GM12878 (cell line): Measurements from ENCODE around the gene ERI2. TPM values are rescaled to one million over a fixed set of nuclear protein-coding genes. Genes with fewer than 3 reads are reported as not detected.

Experiments
- ATAC-seq: fragments of 200-7000 bp; cut with Tn5 transposase; 3 replicates; pipeline ENCODE4 v1.9.1; 2020; ENCODE audit warnings: mild to moderate bottlenecking, moderate library complexity
- BruUV-seq: library from RNA; stranded (reverse); fragments of 400-500 nt; replicated peaks from 2 replicates; lab custom pipeline; 2021; lab: Mats Ljungman, UMichigan
- CTCF ChIA-PET: fragments of 300-600 bp; sonication (Branson Sonifier 250); formaldehyde crosslinking; extraction: SDS; loops from one replicate; lab custom pipeline; 2021; ENCODE audit warnings: inconsistent platforms; lab: Yijun Ruan, JAX
- POLR2A ChIA-PET: fragments of 350-600 bp; formaldehyde crosslinking; extraction: SDS; loops from one replicate; lab custom pipeline; 2021; ENCODE audit warnings: inconsistent platforms; lab: Charles Lee
- RAD21 ChIA-PET: fragments of 300-600 bp; sonication (Branson Sonifier 250); formaldehyde crosslinking; loops from one replicate; lab custom pipeline; 2023; ENCODE audit warnings: antibody characterized with exemption; ENCODE audit not compliant: unreplicated experiment; lab: Charles Lee
- SMC1A ChIA-PET: fragments of 300-600 bp; sonication (Branson Sonifier 250); formaldehyde crosslinking; loops from one replicate; lab custom pipeline; 2023; ENCODE audit not compliant: unreplicated experiment, uncharacterized antibody; lab: Charles Lee
- DNase-seq: peaks from one replicate; pipeline ENCODE4 v3.0.0-alpha.2; 2011; ENCODE audit warnings: low read depth, low spot score
- FAIRE-seq: peaks from 3 replicates; lab custom pipeline; 2011; peaks lifted over from hg19 to GRCh38; lab: Jason Lieb, UNC
- H2AFZ ChIP-seq: 2 replicates; pipeline ENCODE4 v1.6.0; 2011; ENCODE audit warnings: low read depth, low read length, control low read depth; ENCODE audit not compliant: control insufficient read depth
- H3K27ac ChIP-seq: 2 replicates; pipeline ENCODE4 v1.5.1; 2011; ENCODE audit warnings: control low read depth; ENCODE audit not compliant: control insufficient read depth, insufficient read depth
- H3K27me3 ChIP-seq, 2 experiments: replicated peaks in 1 of 2; 2 replicates each; pipeline versions ENCODE4 v1.6.0 to v1.6.1; 2011; ENCODE audit warnings: low read length in 1 of 2; ENCODE audit not compliant: control insufficient read depth in 2 of 2, insufficient read depth in 2 of 2
- H3K36me3 ChIP-seq, 2 experiments: 2 replicates each; pipeline ENCODE4 v1.5.1; 2011; ENCODE audit warnings: low read length in 1 of 2; ENCODE audit not compliant: control insufficient read depth in 2 of 2, insufficient read depth in 2 of 2
- H3K4me1 ChIP-seq: 2 replicates; pipeline ENCODE4 v1.6.1; 2011; ENCODE audit warnings: mild to moderate bottlenecking, low read length, moderate library complexity, mixed read lengths; ENCODE audit not compliant: control insufficient read depth, insufficient read depth
- H3K4me2 ChIP-seq: 2 replicates; pipeline ENCODE4 v1.6.0; 2011; ENCODE audit warnings: control low read depth; ENCODE audit not compliant: control insufficient read depth, insufficient read depth
- H3K4me3 ChIP-seq: fragments of 200-600 bp; sonication (generic); 2 replicates; pipeline ENCODE4 v1.5.1; 2016
- H3K79me2 ChIP-seq: 2 replicates; pipeline ENCODE4 v1.6.0; 2011; ENCODE audit warnings: low read length; ENCODE audit not compliant: control insufficient read depth, insufficient read depth
- H3K9ac ChIP-seq: 2 replicates; pipeline ENCODE4 v1.8.0; 2011; ENCODE audit warnings: low read length, control low read depth, mixed read lengths; ENCODE audit not compliant: control insufficient read depth, insufficient read depth
- H3K9me3 ChIP-seq: replicated peaks from 3 replicates; pipeline ENCODE4 v1.5.1; 2011; ENCODE audit warnings: mild to moderate bottlenecking, low read length; ENCODE audit not compliant: control insufficient read depth, insufficient read depth
- H4K20me1 ChIP-seq: 2 replicates; pipeline ENCODE4 v1.6.0; 2011; ENCODE audit not compliant: control insufficient read depth, insufficient read depth
- KDM1A ChIP-seq: fragments of 200-600 bp; sonication (generic); IDR thresholded peaks from 2 replicates; pipeline ENCODE4 v1.6.1; 2016; ENCODE audit warnings: borderline replicate concordance
- KLF5 ChIP-seq: fragments of 450-650 bp; IDR thresholded peaks from 2 replicates; pipeline ENCODE4 v1.6.1; 2014; ENCODE audit warnings: mild to moderate bottlenecking; ENCODE audit not compliant: partially characterized antibody
- MYC ChIP-seq: IDR thresholded peaks from 2 replicates; pipeline ENCODE4 v1.6.1; 2011; ENCODE audit warnings: mild to moderate bottlenecking, low read length, moderate library complexity, inconsistent platforms; ENCODE audit not compliant: insufficient read depth, insufficient replicate concordance, insufficient read length, severe bottlenecking
- SP1 ChIP-seq: IDR thresholded peaks from one replicate; pipeline ENCODE4 v1.6.1; 2011; ENCODE audit warnings: low read depth, low read length
- WGBS: methylation state at CpG from one replicate; pipeline ENCODE4 v1.1.6; 2016; ENCODE audit warnings: low lambda C conversion rate; ENCODE audit not compliant: insufficient replicate concordance, insufficient coverage; ENCODE audit errors: missing lambda C conversion rate; 5-methylcytosine and 5-hydroxymethylcytosine counted together
- in situ Hi-C: fragments of 300-500 bp; cut with MboI; formaldehyde crosslinking; loops from 9 replicates; pipeline ENCODE4 v1.14.3; 2018; ENCODE audit warnings: mixed read lengths
- intact Hi-C: fragments of 100-400 bp; cut with micrococcal nuclease; formaldehyde crosslinking; loops from one replicate; pipeline ENCODE4 v1.14.2; 2022; ENCODE audit not compliant: unreplicated experiment
- polyA plus RNA-seq, 11 experiments: library from polyadenylated mRNA; depleted of rRNA in 4 of 11; unstranded in 6 of 11; stranded (reverse) in 5 of 11; fragments of >200 nt; fragmentation: Nextera tagmentation in 4 of 11; fragmentation: Illumina TruSeq in 1 of 11; extraction: Ambion mirVana in 4 of 11; extraction: Trizol in 1 of 11; gene quantifications; 1 replicate in 1 of 11; 2 replicates in 10 of 11; pipeline versions ENCODE4 v1.2.1 to v1.2.3, GENCODE V29; 2011 to 2016; ENCODE audit warnings: inconsistent platforms in 2 of 11, missing spikeins in 2 of 11, low read depth in 1 of 11
- total RNA-seq, 4 experiments: library from RNA; depleted of rRNA in 3 of 4; stranded (reverse); fragments of >200 nt in 3 of 4; fragmentation: Illumina TruSeq in 1 of 4; extraction: Trizol in 1 of 4; gene quantifications; 2 replicates each; pipeline versions ENCODE4 v1.2.1 to v1.2.3, GENCODE V29; 2013 to 2021
- TF ChIP-seq, protein P1 (sequence below): fragments of 150-350 bp; IDR thresholded peaks from 2 replicates; pipeline ENCODE4 v1.6.1; 2016; ENCODE audit warnings: low read depth, low read length
- TF ChIP-seq, protein P2 (sequence below): IDR thresholded peaks from 2 replicates; pipeline ENCODE4 v1.6.1; 2011; ENCODE audit warnings: borderline replicate concordance, low read depth, mild to moderate bottlenecking, moderate library complexity, low read length; ENCODE audit not compliant: insufficient read depth, poor library complexity, severe bottlenecking

ERI2 gene
- total and polyA plus RNA-seq, 10 of the 15 experiments (the other 5 are each of a cell fraction or from before 2014, with no cell fraction given): 7.7 to 35.5 (median 19.2) TPM

DNA sequence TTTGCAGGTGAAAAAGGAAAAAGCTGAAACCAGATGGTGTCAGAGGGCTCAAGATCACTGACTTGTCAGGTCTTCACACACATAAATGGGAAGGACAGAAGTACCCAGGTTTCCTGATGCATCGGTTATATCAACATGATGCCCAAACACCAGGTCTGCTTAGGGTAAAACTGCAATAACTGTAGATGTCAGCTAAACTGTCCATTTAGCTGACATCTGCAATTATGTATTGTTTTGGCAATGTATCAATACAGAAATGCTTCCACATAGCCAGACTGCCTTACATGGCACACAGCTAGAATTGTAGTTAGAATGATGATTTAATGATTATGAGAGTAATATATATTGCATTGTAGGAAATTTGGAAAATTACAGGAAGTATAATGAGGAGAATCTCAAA is 37.5 kb downstream of the ERI2 start:
- DNase-seq (no peak), FAIRE-seq (no peak), ATAC-seq (no peak)
- Histone ChIP-seq H3K79me2 (no peaks in the 10 kb centered on the region), H3K9ac (no peak overlapping the region), H3K4me3 (no peak overlapping the region), H3K36me3 (no peaks in the 10 kb centered on the region), H3K27ac (no peak overlapping the region), H2AFZ (no peak overlapping the region), H3K27me3 (no peaks in the 10 kb centered on the region), H3K9me3 (no peaks in the 10 kb centered on the region), H4K20me1 (no peaks in the 10 kb centered on the region), H3K4me2 (no peak overlapping the region), H3K4me1 (peaks cover 2% of the 10 kb centered on the region; the same call in 1 of the 2 replicates)
- RAD21 ChIA-PET: no interaction called here
- intact Hi-C loops: no loop called here
- POLR2A ChIA-PET: no interaction called here
- in situ Hi-C loops: no loop called here
- BruUV-seq: no TSS peak
- SMC1A ChIA-PET: no interaction called here
- TF ChIP-seq KDM1A (no peak), SP1 (no peak), MYC (no peak), KLF5 (no peak)
- TF ChIP-seq, protein P1, sequence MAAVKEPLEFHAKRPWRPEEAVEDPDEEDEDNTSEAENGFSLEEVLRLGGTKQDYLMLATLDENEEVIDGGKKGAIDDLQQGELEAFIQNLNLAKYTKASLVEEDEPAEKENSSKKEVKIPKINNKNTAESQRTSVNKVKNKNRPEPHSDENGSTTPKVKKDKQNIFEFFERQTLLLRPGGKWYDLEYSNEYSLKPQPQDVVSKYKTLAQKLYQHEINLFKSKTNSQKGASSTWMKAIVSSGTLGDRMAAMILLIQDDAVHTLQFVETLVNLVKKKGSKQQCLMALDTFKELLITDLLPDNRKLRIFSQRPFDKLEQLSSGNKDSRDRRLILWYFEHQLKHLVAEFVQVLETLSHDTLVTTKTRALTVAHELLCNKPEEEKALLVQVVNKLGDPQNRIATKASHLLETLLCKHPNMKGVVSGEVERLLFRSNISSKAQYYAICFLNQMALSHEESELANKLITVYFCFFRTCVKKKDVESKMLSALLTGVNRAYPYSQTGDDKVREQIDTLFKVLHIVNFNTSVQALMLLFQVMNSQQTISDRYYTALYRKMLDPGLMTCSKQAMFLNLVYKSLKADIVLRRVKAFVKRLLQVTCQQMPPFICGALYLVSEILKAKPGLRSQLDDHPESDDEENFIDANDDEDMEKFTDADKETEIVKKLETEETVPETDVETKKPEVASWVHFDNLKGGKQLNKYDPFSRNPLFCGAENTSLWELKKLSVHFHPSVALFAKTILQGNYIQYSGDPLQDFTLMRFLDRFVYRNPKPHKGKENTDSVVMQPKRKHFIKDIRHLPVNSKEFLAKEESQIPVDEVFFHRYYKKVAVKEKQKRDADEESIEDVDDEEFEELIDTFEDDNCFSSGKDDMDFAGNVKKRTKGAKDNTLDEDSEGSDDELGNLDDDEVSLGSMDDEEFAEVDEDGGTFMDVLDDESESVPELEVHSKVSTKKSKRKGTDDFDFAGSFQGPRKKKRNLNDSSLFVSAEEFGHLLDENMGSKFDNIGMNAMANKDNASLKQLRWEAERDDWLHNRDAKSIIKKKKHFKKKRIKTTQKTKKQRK: no peak
- TF ChIP-seq, protein P2, sequence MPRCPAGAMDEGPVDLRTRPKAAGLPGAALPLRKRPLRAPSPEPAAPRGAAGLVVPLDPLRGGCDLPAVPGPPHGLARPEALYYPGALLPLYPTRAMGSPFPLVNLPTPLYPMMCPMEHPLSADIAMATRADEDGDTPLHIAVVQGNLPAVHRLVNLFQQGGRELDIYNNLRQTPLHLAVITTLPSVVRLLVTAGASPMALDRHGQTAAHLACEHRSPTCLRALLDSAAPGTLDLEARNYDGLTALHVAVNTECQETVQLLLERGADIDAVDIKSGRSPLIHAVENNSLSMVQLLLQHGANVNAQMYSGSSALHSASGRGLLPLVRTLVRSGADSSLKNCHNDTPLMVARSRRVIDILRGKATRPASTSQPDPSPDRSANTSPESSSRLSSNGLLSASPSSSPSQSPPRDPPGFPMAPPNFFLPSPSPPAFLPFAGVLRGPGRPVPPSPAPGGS: no peak
- WGBS: 95% methylated on average over 1 of the region's 1 CpG
- CTCF ChIA-PET: no interaction called here
